Adipose tissue (tissue), 3 donors: Measurements from ENCODE around the gene SPOCD1. TPM values are rescaled to one million over a fixed set of nuclear protein-coding genes. Genes with fewer than 3 reads are reported as not detected.
"Not testable (repeated sequence)": the region's sequence is repeated elsewhere in the genome, so short reads cannot be mapped to it uniquely, and the experiment has no call there.

Experiments used
- H3K27ac ChIP-seq: one replicate; pipeline ENCODE4 v1.5.1; 2013; ENCODE audit warnings: low read depth, low read length
- WGBS, 3 donors: extraction: QIAGEN DNeasy Blood & Tissue Kit; methylation state at CpG; one replicate each; pipeline ENCODE4 v1.1.7; 2013; 5-methylcytosine and 5-hydroxymethylcytosine counted together
- polyA plus RNA-seq, 3 donors: library from polyadenylated mRNA; stranded (reverse); fragments of 200-250 nt; gene quantifications; one replicate each; pipeline ENCODE4 v1.2.3, GENCODE V29; 2013
- donor health status: healthy with polysubstance abuse.
- donor health status: Bipolar disorder and iron deficiency.
- donor health status: healthy.

SPOCD1 gene
- polyA plus RNA-seq, 3 donors: 0.18 to 6.8 (median 1.0) TPM

DNA sequence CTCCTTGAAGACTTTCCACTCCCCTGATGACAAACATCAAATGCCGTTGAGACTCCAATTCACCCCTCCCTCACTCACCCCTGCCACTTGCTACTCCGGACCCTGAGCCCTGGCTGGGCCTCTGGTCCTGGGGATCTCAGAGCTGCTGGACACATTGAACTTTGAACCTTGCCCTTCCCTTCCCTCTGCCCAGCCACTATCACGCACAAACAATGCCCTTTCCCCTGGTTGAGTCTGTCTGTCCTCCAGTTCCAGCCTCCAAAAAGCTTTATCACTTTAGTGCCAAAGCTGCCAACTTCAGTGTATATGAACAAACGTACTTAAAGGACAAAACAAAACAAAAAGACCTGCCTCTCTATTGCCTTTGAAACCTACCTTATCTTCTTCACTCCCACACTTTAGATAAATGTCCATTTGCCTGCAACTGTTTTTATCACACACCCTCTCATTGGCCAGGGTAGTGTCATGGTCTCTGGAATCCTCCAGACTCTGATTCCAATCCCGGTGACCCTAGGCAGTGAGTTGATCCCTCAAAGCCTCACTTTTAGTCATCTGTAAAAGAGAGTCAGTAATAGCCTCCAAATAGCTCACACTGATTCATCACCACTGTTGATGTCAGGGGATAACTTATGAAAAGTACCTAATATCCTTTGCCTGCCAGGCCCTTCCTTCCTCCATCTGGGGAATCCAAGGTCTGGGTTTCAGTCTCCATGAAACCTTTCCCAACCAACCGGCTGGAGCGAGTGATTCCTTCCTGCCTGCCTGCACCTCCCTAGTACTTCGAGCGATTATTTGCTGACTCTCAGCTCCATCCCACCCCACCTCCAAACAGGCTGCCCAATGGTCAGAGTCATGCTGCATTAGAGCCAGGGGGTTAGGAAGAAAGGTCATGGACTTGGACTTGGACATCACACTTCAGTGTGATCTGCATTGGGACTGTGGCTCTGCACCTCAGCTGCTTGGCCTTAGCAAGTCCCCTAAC, 15.9 kb upstream of the SPOCD1 start:
- WGBS, 3 donors: 72 to 80% (median 80%) methylated on average over 9 of the region's 9 CpGs
- H3K27ac ChIP-seq: no peak overlapping the region

DNA sequence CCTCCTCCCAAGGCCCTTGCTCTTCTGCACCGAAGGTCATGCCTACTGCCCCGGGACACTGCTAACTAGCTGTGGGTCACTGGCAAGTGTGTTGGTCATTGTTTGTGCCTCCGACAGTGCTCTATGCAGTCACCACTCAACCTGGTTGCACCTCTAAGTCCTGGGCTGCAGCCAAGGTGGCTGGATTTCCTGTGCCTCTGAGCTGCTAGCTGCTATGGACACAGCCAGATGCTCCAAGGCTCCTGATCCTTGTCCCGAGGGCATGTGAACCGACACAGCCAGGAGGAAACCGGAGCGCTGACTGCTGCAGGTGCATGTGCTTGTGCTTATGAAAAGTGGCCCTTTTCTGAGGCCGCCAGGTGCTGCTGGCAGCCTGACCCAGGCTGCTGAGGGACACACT, 14.7 kb upstream of the SPOCD1 start:
- 50 to 90% (median 84%) methylated on average over 8 of the region's 8 CpGs for WGBS, 3 donors
- no peak overlapping the region for H3K27ac ChIP-seq

DNA sequence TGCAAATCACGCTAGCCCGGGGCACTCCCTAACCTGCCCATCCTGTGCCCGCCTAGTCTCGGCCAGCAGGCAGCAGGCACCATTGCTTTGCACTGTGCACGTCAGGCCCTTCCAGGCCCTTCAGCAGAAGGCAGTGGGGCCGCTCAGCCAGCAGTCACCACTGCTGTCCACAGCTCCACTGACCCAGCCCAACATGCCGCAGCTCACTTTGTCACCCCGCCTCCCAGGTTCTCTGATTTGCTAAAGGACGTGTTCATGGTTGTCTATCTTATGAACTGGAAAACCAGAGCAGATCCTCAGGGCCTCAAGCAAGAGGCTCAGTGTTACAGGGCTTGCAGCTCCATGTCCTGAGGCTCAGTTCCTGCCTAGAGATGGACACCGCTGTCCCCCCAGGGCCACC, 14.2 kb upstream of the SPOCD1 start:
- 86 to 90% (median 88%) methylated on average over 10 of the region's 10 CpGs for WGBS, 3 donors

DNA sequence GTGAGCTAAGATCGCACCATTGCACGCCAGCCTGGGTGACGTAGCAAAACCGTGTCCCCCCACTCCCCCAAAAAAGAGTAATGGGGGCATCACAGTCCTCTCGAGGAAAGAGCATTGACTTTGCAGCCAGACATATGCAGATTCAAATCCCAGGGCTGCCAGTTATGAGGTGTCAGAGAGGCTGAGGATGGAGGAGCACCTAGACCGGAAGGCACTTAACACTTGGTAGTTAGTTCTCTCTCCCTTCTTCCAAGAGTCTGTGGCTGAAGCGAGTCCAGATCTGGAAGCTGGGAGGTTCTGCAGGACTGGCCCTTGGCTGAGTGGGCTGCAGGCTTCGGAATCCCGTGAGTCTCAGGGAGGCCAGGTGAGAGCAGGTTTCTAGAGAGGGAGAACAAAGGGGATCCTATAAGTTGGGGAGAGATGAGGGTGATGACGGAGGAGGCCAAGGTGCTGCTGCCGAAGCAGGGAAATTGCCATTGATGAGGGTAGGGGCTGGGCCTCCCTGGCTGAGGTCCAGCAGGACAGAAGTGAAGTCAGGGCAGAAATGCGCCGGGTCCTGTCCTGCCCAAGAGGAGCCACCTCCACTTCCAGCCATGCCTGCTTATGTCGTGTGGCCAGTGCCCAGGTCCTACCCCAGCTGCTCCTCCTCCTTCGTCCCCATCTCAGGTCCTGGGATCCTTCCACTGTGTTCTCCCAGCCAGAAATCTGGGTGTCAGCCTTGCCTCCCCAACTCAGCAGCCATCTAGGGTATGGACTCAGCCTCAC, 13.3 kb upstream of the SPOCD1 start:
- no peak overlapping the region for H3K27ac ChIP-seq
- 86 to 90% (median 87%) methylated on average over 15 of the region's 15 CpGs for WGBS, 3 donors

More for the DNA sequence above, 14.2 kb upstream of the SPOCD1 start:
- H3K27ac ChIP-seq: no peak overlapping the region

DNA sequence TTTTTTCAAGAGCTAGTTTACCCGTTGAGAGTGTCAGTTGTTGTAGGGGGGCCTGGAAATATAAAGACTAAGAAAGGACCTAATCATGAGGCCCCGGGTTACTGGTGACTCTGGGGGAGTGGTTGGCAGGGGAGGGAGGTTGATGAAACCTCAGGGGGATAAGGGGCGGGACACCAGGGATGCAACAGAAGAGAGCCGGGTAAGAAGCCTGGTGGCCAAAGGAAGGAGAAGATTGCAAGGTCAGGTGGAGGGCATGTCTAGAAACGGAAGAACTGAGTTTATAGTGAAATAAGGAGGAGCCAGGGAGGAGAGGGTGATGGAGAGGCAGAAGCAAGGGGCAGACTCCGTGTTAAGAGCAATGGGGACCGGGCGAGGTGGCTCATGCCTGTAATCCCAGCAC, 12.5 kb upstream of the SPOCD1 start:
- H3K27ac ChIP-seq: no peak overlapping the region
- 52 to 74% (median 59%) methylated on average over 8 of the region's 8 CpGs for WGBS, 3 donors

DNA sequence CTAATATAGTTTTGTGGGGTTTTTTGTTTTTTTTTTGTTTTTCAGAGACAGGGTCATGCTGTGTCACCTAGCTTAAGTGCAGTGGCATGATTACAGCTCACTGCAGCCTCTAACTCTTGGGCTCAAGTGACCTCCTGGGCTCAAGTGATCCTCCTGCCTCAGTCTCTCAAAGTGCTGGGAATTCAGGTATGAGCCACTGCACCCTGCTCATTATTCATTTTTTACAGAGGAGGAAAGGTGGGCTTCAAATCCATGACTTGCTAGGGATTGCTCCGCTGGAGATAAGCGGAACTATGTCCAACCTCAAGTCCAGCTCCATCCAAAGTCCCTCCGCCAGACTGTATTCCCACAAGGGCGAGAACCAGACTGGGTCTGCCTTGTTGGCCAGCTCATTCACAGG, 8.0 kb upstream of the SPOCD1 start:
- 96 to 98% (median 97%) methylated on average over 4 of the region's 4 CpGs for WGBS, 3 donors

DNA sequence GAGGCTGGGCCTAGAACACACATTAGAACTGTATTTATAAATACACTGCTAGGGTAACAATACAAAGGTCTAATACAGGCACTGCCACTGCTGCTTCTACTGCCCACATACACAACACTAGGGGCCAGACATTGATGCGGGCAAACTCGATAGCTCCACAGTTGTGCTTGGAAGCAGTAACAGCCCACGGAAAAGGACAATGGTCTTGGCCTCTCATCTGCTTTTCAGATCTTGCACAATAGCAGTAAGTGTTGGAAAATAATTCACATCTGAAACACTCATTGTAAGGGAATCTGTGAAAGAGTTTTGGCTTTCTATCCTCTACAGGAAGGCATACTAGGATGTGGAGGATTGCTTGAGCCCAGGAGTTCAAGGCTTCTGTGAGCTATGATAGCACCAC, 6.9 kb upstream of the SPOCD1 start:
- 49 to 95% (median 63%) methylated on average over 3 of the region's 3 CpGs for WGBS, 3 donors

More for the DNA sequence above, 8.0 kb upstream of the SPOCD1 start:
- H3K27ac ChIP-seq: no peak overlapping the region

DNA sequence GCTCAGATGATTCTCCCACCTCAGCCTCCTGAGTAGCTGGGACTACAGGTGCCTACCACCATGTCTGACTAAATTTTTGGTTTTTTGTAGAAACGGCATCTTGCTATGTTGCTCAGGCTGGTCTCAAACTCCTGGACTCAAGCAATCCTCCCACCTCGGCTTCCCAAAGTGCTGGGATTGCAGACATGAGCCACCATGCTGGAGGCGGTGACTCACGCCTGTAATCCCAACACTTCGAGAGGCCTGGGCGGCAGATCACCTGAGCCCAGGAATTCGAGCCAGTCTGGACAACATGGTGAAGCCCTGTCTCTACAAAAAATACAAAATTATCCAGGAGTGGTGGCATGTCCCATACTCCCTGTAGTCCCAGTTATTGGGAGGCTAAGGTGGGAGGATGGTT, 4.4 kb upstream of the SPOCD1 start:
- not testable (repeated sequence) for H3K27ac ChIP-seq
- 93 to 94% (median 94%) methylated on average over 7 of the region's 7 CpGs for WGBS, 3 donors

More for the DNA sequence above, 6.9 kb upstream of the SPOCD1 start:
- H3K27ac ChIP-seq: no peak overlapping the region

DNA sequence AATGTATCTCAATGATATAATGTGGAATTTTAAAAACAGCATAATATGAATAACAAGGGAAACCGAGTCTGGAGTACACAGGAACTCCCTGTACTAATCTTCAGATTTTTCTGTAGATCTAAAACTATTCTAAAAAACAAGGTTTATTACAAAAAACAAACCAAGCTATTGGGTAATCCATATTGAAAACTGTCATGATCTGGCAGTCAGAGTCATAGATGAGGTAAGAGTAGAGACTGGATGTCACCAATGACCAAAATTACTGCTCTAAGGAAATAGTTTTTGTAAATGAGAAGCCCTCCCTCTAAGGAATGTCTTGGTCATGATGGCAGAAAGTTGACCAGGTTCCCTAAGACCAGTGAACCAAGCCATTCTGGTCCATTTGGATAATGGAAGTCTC, 2.4 kb upstream of the SPOCD1 start:
- WGBS, 3 donors: 97 to 100% (median 98%) methylated on average over 1 of the region's 1 CpG
- H3K27ac ChIP-seq: no peak overlapping the region

DNA sequence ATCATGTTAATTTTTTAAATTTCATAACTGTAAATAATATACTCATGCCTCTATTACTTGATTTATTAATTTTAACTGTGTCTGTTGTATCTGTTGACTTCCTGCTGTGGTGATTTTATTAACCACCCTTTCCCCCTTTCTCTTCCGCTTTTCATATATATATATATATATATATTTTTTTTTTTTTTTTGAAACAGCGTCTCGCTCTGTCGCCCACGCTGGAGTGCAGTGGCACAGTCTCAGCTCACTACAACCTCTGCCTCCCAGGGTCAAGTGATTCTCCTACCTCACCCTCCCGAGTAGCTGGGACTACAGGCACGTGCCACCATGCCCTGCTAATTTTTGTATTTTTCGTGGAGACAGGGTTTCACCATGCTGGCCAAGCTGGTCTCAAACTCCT, 1.1 kb upstream of the SPOCD1 start:
- WGBS, 3 donors: 61 to 91% (median 67%) methylated on average over 8 of the region's 8 CpGs

DNA sequence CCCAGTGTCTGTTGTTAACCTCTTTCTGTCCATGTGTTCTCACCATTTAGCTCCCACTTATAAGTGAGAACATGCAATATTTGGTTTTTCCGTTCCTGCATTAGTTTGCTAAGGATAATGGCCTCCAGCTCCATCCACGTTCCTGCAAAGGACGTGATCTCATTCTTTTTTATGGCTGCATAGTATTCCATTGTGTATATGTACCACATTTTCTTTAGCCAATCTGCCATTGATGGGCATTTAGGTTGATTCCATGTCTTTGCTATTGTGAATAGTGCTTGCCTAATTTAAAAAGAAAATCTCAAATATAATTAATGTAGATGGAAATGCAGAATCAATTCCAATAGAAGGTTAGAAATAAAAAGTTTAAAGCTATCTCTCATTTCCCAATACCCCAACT, 679 bp upstream of the SPOCD1 start:
- 92 to 97% (median 94%) methylated on average over 3 of the region's 3 CpGs for WGBS, 3 donors
- not testable (repeated sequence) for H3K27ac ChIP-seq

More for the DNA sequence above, 1.1 kb upstream of the SPOCD1 start:
- not testable (repeated sequence) for H3K27ac ChIP-seq

DNA sequence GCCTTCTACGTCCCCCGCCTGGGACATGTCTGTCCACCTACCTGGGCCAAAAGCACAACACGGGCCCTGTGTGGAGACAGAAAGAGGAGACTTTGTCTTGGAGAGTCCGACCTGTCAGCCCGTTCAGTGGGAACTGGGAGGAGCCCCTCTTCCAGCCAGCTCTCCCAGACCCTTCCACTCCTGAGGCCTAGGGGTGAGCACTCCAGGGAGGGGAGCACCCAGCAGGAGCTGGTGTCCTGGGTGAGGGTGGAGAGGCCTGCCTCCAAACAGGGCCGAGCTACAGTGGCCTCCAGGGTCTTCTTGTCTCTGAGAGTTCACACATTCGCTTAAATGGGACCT, 546 bp downstream of the SPOCD1 start:
- 89 to 93% (median 93%) methylated on average over 7 of the region's 7 CpGs for WGBS, 3 donors
- no peak overlapping the region for H3K27ac ChIP-seq

DNA sequence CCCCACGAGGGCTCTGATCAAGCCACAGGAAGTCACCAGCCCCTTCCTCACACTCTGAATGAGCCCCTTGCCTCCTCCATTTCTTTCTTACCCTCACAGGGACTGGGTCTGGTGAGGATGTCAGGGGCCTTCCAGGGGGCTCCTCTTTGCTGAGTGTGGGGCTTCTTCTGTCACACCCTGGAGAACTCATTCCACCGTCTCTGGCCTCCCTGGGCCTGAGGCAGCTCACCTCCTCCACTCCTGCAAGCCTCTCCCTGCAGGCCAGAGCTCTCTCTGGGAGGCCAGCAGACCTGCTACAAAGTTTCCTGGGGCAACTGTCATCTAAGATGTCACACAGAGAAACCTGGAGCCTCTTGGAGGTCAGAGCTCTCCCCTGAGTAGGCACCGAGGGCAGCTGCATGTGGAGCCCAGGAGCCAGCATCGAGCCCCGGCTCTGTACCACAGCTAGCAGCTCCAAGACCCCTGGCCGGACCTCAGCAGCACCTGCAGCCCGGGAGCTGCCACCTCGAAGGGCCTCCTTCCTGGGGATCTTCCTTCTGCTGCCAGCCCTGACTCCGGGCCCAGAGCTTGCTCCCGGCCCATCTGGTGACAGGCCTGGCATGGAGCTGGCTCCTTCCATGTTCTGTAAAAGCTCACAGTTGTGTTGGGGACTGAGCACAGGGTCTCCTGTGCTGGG, 1.1 kb downstream of the SPOCD1 start:
- H3K27ac ChIP-seq: no peak overlapping the region

DNA sequence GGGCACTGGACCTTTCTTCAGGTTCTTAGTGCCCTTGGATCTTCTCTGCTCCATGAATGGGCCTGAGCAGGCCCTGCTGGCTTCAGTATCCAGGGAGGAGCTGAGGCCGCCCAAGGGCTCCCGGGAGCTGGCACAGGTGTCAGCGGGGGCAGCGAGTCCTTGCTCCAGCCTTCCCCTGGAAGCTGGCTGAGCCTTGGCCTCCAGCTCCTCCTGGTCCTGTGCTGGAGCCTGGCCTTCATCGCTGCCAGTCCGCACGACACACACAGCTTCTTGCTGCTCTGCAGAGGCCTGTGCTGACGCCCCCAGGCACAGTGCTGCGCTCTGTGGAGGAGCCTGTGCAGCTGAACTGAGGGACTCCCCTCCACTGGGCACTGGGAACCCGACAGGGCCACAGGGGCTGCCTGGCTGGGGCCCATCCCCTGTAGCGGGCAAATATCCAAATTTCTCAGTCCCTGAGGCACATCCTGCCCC, 1.7 kb downstream of the SPOCD1 start:
- 82 to 92% (median 88%) methylated on average over 11 of the region's 11 CpGs for WGBS, 3 donors

More for the DNA sequence above, 1.1 kb downstream of the SPOCD1 start:
- 87 to 90% (median 89%) methylated on average over 10 of the region's 10 CpGs for WGBS, 3 donors

DNA sequence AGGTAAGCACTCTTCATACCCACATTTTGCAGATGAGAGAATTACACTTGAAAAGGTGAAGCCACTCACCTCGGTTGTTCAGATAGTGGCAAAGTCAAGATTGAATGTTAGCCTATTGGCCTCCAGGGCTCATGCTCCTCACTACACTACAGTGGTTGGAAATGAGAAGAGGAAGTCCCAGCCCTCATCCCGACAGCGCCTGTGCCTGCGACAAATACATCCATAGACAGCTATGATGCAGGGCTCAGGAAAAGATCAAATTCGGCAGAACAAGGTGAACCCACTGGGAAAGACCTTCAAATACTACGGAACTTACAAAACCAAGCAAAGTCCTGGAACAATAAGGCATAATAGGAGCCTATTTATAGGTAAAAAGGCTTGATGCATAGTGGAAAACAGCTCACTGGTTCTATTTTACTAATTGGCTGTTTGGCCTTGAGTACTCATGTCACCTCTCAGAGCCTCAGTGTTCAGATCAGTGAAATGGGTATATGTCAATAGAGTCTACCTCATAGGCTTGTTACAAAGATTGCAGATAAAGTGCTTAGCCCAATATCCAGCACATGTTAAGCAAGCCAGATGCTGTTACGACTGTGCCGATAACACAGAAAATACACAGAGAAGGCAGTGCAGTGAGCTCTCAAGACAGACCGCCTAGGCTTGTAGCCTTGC, 3.5 kb downstream of the SPOCD1 start:
- no peak overlapping the region for H3K27ac ChIP-seq
- WGBS, 3 donors: 63 to 83% (median 78%) methylated on average over 9 of the region's 9 CpGs

More for the DNA sequence above, 1.7 kb downstream of the SPOCD1 start:
- no peak overlapping the region for H3K27ac ChIP-seq

DNA sequence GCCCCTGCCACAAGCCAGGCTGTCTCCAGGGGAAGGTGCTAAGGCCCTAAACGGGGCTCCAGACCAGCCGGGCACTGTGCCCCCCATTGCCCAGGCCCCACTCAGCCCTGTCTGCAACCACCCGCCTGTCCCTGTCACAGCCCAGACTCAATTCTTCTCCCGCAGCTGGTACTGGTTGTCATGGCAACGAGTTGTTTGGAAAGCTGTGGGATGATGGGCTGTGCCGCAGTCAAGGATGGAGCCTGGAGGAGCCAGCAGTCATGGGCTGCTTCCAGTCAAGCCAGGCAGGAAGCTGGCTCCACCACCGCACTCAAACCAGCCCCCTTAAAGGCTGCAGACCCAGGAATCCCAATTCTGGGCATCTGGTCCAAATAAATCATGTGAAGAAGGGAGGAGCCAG, 4.2 kb downstream of the SPOCD1 start:
- H3K27ac ChIP-seq: no peak overlapping the region
- WGBS, 3 donors: 51 to 65% (median 57%) methylated on average over 7 of the region's 7 CpGs

DNA sequence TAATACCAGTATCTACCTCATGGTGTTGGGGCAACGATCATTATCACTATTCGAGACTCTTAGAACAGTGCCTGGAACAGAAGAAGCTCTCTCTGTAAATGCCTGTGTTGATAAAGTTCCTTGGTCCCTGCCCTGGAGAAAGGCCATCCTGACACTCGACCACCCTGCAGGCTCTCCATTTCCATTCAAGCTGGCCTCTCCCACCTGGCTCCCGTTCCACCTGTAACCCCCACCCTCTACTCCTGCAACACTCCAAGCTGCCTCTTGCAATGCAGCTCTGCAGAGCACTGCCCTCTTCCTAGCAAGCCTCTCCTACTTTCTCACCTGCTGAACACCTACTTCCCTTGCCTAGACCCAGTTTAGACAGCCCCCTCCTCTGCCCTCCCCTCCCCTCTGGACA, 6.1 kb downstream of the SPOCD1 start:
- H3K27ac ChIP-seq: no peak overlapping the region
- 73 to 83% (median 80%) methylated on average over 4 of the region's 4 CpGs for WGBS, 3 donors
